NCI-H526 treated with DMSO at 0.1 percent for 48 hours (cell line): ENCODE results near the gene TRIM4.

Experiments used
- DNase-seq: peaks from one replicate; lab custom pipeline; 2025; lab: John Stamatoyannopoulos, UW

TRIM4 gene

GRCh38 chr7:99843808-99844207, 75.5 kb downstream of the TRIM4 start:
- DNase-seq, result no peak

GRCh38 chr7:99842926-99843325, 76.4 kb downstream of the TRIM4 start:
- DNase-seq, result no peak
